Activated effector memory CD4-positive, alpha-beta T cell treated with Interleukin-2 at 50 U/mL for 16 hours (primary cell): ENCODE data around the gene OR2H1.

ENCODE experiments used
- DNase-seq: peaks from one replicate; pipeline ENCODE4 v3.0.0-alpha.2; 2020

Gene OR2H1

GRCh38 chr6:29486577-29486976, 29.6 kb downstream of the OR2H1 start:
- no peak for DNase-seq

- no peak for DNase-seq
Measured at GRCh38 chr6:29487131-29487530, 30.2 kb downstream of the OR2H1 start.

- no peak for DNase-seq
Measured at GRCh38 chr6:29487660-29488059, 30.7 kb downstream of the OR2H1 start, which contains the start of gene MAS1L. Gene MAS1L (minus strand): TSS chr6:29487956. CDS start chr6:29487902, 54 bp downstream.

GRCh38 chr6:29488874-29489273, 31.9 kb downstream of the OR2H1 start:
- no peak for DNase-seq

- no peak for DNase-seq
Measured at GRCh38 chr6:29489286-29489685, 32.3 kb downstream of the OR2H1 start.

- DNase-seq, result no peak
Measured at GRCh38 chr6:29490055-29490454, 33.1 kb downstream of the OR2H1 start.

GRCh38 chr6:29490552-29490951, 33.6 kb downstream of the OR2H1 start:
- no peak for DNase-seq

- DNase-seq, result no peak
Measured at GRCh38 chr6:29491574-29491973, 34.6 kb downstream of the OR2H1 start.

GRCh38 chr6:29493261-29493660, 36.3 kb downstream of the OR2H1 start:
- DNase-seq, result no peak

GRCh38 chr6:29494131-29494530, 37.2 kb downstream of the OR2H1 start:
- no peak for DNase-seq

- DNase-seq, result no peak
Measured at GRCh38 chr6:29495571-29495970, 38.6 kb downstream of the OR2H1 start.

- no peak for DNase-seq
Measured at GRCh38 chr6:29496961-29497360, 40.0 kb downstream of the OR2H1 start.

- no peak for DNase-seq
Measured at GRCh38 chr6:29499704-29500103, 42.7 kb downstream of the OR2H1 start.

GRCh38 chr6:29500594-29500993, 43.6 kb downstream of the OR2H1 start:
- DNase-seq, result no peak

GRCh38 chr6:29501106-29501505, 44.2 kb downstream of the OR2H1 start:
- DNase-seq, result no peak

GRCh38 chr6:29502181-29502580, 45.2 kb downstream of the OR2H1 start:
- DNase-seq, result no peak

- DNase-seq, result no peak
Measured at GRCh38 chr6:29502597-29502996, 45.6 kb downstream of the OR2H1 start.

- DNase-seq, result no peak
Measured at GRCh38 chr6:29504961-29505360, 48.0 kb downstream of the OR2H1 start.

- no peak for DNase-seq
Measured at GRCh38 chr6:29505808-29506207, 48.9 kb downstream of the OR2H1 start.

- DNase-seq, result no peak
Measured at GRCh38 chr6:29506446-29507067, 49.6 kb downstream of the OR2H1 start.

GRCh38 chr6:29507319-29507718, 50.4 kb downstream of the OR2H1 start:
- DNase-seq, result no peak

- DNase-seq, result no peak
Measured at GRCh38 chr6:29509239-29509638, 52.3 kb downstream of the OR2H1 start.

GRCh38 chr6:29509711-29510110, 52.8 kb downstream of the OR2H1 start:
- no peak for DNase-seq

GRCh38 chr6:29510202-29510601, 53.2 kb downstream of the OR2H1 start:
- DNase-seq, result no peak

GRCh38 chr6:29510746-29511300, 53.9 kb downstream of the OR2H1 start:
- no peak for DNase-seq
